Measurements from ENCODE around the gene LRRC4. TPM values are rescaled to one million over a fixed set of nuclear protein-coding genes. Genes with fewer than 3 reads are reported as not detected.

LRRC4 gene
- total RNA-seq, 1 donor from 2014 or later: 3.7 TPM

GRCh38 chr7:128063088-128063487 lies 31.9 kb upstream of the LRRC4 start:
- intact Hi-C loops (cut with DNase I): no loop called here
- DNase-seq (ENCODE audit: low spot score): peak; percentile 71

GRCh38 chr7:128060018-128060417 lies 28.8 kb upstream of the LRRC4 start:
- intact Hi-C loops (cut with DNase I): no loop called here

GRCh38 chr7:128059143-128059988 lies 28.1 kb upstream of the LRRC4 start:
- DNase-seq (ENCODE audit: low spot score): no peak
- intact Hi-C loops (cut with DNase I): no loop called here

More at GRCh38 chr7:128060018-128060417, 28.8 kb upstream of the LRRC4 start:
- DNase-seq (ENCODE audit: low spot score): no peak

GRCh38 chr7:128057909-128058308 lies 26.7 kb upstream of the LRRC4 start:
- no peak for DNase-seq (ENCODE audit: low spot score)
- intact Hi-C loops (cut with DNase I): no loop called here

- intact Hi-C loops (cut with DNase I): no loop called here
- no peak for DNase-seq (ENCODE audit: low spot score)
Measured at GRCh38 chr7:128056901-128057300, 25.7 kb upstream of the LRRC4 start.

GRCh38 chr7:128055637-128056036 lies 24.4 kb upstream of the LRRC4 start:
- DNase-seq (ENCODE audit: low spot score): no peak
- intact Hi-C loops (cut with DNase I): no loop called here

- intact Hi-C loops (cut with DNase I): no loop called here
- no peak for DNase-seq (ENCODE audit: low spot score)
Measured at GRCh38 chr7:128054511-128054910, 23.3 kb upstream of the LRRC4 start.

- intact Hi-C loops (cut with DNase I): no loop called here
- no peak for DNase-seq (ENCODE audit: low spot score)
Measured at GRCh38 chr7:128053991-128054390, 22.8 kb upstream of the LRRC4 start.

- intact Hi-C loops (cut with DNase I): no loop called here
- no peak for DNase-seq (ENCODE audit: low spot score)
Measured at GRCh38 chr7:128053023-128053422, 21.8 kb upstream of the LRRC4 start.

GRCh38 chr7:128052404-128052803 lies 21.2 kb upstream of the LRRC4 start:
- intact Hi-C loops (cut with DNase I): no loop called here
- no peak for DNase-seq (ENCODE audit: low spot score)

GRCh38 chr7:128045766-128046165 lies 14.5 kb upstream of the LRRC4 start:
- DNase-seq (ENCODE audit: low spot score): no peak
- intact Hi-C loops (cut with DNase I): no loop called here

GRCh38 chr7:128045158-128045557 lies 13.9 kb upstream of the LRRC4 start:
- DNase-seq (ENCODE audit: low spot score): no peak
- intact Hi-C loops (cut with DNase I): no loop called here

- no peak for DNase-seq (ENCODE audit: low spot score)
- intact Hi-C loops (cut with DNase I): no loop called here
Measured at GRCh38 chr7:128044064-128044463, 12.8 kb upstream of the LRRC4 start.

- intact Hi-C loops (cut with DNase I): no loop called here
- DNase-seq (ENCODE audit: low spot score): no peak
Measured at GRCh38 chr7:128042012-128042411, 10.8 kb upstream of the LRRC4 start.

GRCh38 chr7:128041203-128041602 lies 10.0 kb upstream of the LRRC4 start:
- intact Hi-C loops (cut with DNase I): no loop called here
- DNase-seq (ENCODE audit: low spot score): no peak

GRCh38 chr7:128040205-128040604 lies 9.0 kb upstream of the LRRC4 start:
- no peak for DNase-seq (ENCODE audit: low spot score)
- intact Hi-C loops (cut with DNase I): no loop called here

GRCh38 chr7:128039544-128039953 lies 8.3 kb upstream of the LRRC4 start:
- intact Hi-C loops (cut with DNase I): no loop called here

GRCh38 chr7:128037880-128038619 lies 6.8 kb upstream of the LRRC4 start:
- intact Hi-C loops (cut with DNase I): no loop called here
- no peak for DNase-seq (ENCODE audit: low spot score)

More at GRCh38 chr7:128039544-128039953, 8.3 kb upstream of the LRRC4 start:
- no peak for DNase-seq (ENCODE audit: low spot score)

- intact Hi-C loops (cut with DNase I): no loop called here
- no peak for DNase-seq (ENCODE audit: low spot score)
Measured at GRCh38 chr7:128037081-128037480, 5.8 kb upstream of the LRRC4 start.

GRCh38 chr7:128036226-128036940 lies 5.1 kb upstream of the LRRC4 start:
- DNase-seq (ENCODE audit: low spot score): no peak
- intact Hi-C loops (cut with DNase I): no loop called here

Data from cardiac septum (tissue), 1 donor.